CD4-positive, CD25-positive, alpha-beta regulatory T cell (primary cell): ENCODE results near the gene ADAM12. TPM values are rescaled to one million over a fixed set of nuclear protein-coding genes. Genes with fewer than 3 reads are reported as not detected.
A peak's percentile ranks its signal among the peaks of the same experiment; 100 is the strongest.

Source experiments
- ATAC-seq, 2 donors: fragments of 150-1000 bp; cut with Tn5 transposase; one replicate each; pipeline ENCODE4 v1.10.0; 2021; ENCODE audit warnings: low read depth in 2 of 2, moderate number of reproducible peaks in 2 of 2, moderate library complexity in 1 of 2
- DNase-seq, 3 donors: peaks; one replicate each; pipeline versions ENCODE4 v3.0.0 to v3.0.0-alpha.2; 2012 to 2022; ENCODE audit warnings: mixed read lengths in 1 of 3
- H3K27ac ChIP-seq: one replicate; pipeline ENCODE4 v1.7.0; 2013; ENCODE audit warnings: mild to moderate bottlenecking, low read length; ENCODE audit not compliant: insufficient read depth, poor library complexity, severe bottlenecking
- H3K27me3 ChIP-seq: one replicate; pipeline ENCODE4 v1.7.0; 2013; ENCODE audit warnings: low read length; ENCODE audit not compliant: control insufficient read depth, insufficient read depth
- H3K36me3 ChIP-seq: one replicate; pipeline ENCODE4 v1.7.0; 2013; ENCODE audit warnings: mild to moderate bottlenecking, low read length, moderate library complexity; ENCODE audit not compliant: control insufficient read depth, insufficient read depth
- H3K4me1 ChIP-seq: 2 replicates; pipeline ENCODE4 v1.7.0; 2013; ENCODE audit warnings: mild to moderate bottlenecking, low read length; ENCODE audit not compliant: insufficient read depth, control insufficient read depth, poor library complexity, severe bottlenecking
- H3K4me3 ChIP-seq: one replicate; pipeline ENCODE4 v1.7.0; 2013; ENCODE audit warnings: low read depth, mild to moderate bottlenecking, low read length, moderate library complexity
- H3K9me3 ChIP-seq, 2 experiments: 1 replicate in 1 of 2; 2 replicates in 1 of 2; pipeline ENCODE4 v1.7.0; 2013; ENCODE audit warnings: low read length in 2 of 2, mild to moderate bottlenecking in 1 of 2, moderate library complexity in 1 of 2; ENCODE audit not compliant: control insufficient read depth in 2 of 2
- H3K27ac Mint-ChIP-seq, 3 donors: one replicate each; pipeline ENCODE4 v1.8.0; 2020 to 2022; ENCODE audit warnings: mild to moderate bottlenecking in 3 of 3, mixed read lengths in 3 of 3, moderate library complexity in 2 of 3
- H3K27me3 Mint-ChIP-seq: one replicate; pipeline ENCODE4 v1.8.0; 2022; ENCODE audit warnings: mild to moderate bottlenecking, mixed read lengths
- H3K36me3 Mint-ChIP-seq: one replicate; pipeline ENCODE4 v1.8.0; 2020; ENCODE audit warnings: mixed read lengths
- H3K4me1 Mint-ChIP-seq, 4 donors: one replicate each; pipeline ENCODE4 v1.8.0; 2020 to 2022; ENCODE audit warnings: mixed read lengths in 4 of 4, mild to moderate bottlenecking in 1 of 4
- H3K4me3 Mint-ChIP-seq, 4 donors: one replicate each; pipeline ENCODE4 v1.8.0; 2020 to 2022; ENCODE audit warnings: mild to moderate bottlenecking in 4 of 4, mixed read lengths in 4 of 4, moderate library complexity in 3 of 4
- H3K9me3 Mint-ChIP-seq, 7 donors: one replicate each; pipeline ENCODE4 v1.8.0; 2020 to 2022; ENCODE audit warnings: mixed read lengths in 7 of 7, mild to moderate bottlenecking in 3 of 7, moderate library complexity in 2 of 7
- polyA plus RNA-seq, 4 donors: library from polyadenylated mRNA; unstranded; fragments of 300-500 nt; fragmentation: Illumina TruSeq; gene quantifications; one replicate each; pipeline ENCODE4 v1.2.3, GENCODE V29; 2021
- total RNA-seq: library from RNA; stranded (reverse); gene quantifications from one replicate; pipeline ENCODE4 v1.2.3, GENCODE V29; 2022

The ADAM12 gene
- total and polyA plus RNA-seq, 5 donors from 2014 or later, result 1.3 to 3.8 (median 1.9) TPM

DNA sequence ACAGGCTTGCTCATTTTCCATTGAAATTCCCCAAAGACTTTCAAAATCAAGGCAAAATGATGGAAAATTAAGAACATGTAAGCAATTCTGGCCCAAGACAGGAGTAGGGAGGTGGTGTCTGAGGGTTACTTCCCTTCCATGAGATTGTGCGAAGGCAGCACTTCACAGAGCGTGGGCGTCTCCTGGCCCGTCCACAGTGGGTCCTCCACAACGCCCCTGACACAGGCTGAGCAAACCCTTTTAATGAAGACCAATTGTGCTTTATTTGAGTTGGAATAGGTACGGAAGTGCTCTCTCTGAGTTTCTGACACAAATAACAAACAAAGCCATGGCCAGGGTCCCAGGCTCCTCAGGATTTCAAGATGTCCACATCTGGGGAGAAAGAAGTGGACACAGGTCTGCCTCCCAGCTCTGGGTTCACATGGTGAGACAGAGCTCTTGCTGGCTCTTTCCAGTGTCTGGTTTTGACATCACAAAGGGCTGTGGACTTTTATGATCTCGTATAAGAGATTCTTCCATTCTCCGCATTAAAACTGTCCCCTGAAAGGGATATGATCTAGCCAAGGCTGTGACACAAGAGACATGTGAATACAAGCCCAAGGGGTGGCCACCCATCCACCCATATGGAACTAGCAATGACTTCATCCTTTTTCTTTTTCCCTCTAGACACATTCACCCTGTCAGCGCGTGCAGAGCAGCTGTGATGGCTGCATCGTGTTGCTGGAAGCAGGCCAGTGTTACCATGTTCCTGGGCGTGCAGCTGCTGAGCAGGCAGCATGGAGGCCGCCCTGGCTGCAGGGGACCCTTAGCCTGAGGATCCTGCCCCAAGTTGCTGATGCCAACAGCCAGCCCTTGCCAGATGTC lies 145.6 kb downstream of the ADAM12 start:
- no peak overlapping the region for H3K4me3 ChIP-seq
- H3K27me3 Mint-ChIP-seq, result peaks cover 4% of the 10 kb centered on the region
- H3K4me3 Mint-ChIP-seq, result no peak overlapping the region
- H3K27ac ChIP-seq, result no peak overlapping the region
- H3K27me3 ChIP-seq, result no peaks in the 10 kb centered on the region
- no peaks in the 10 kb centered on the region for H3K36me3 ChIP-seq
- H3K9me3 Mint-ChIP-seq, result no peaks in the 10 kb centered on the region
- no peaks in the 10 kb centered on the region for H3K4me1 Mint-ChIP-seq
- H3K4me1 ChIP-seq, result no peaks in the 10 kb centered on the region
- DNase-seq, result no peak
- no peak overlapping the region for H3K27ac Mint-ChIP-seq
- no peaks in the 10 kb centered on the region for H3K36me3 Mint-ChIP-seq
- no peak for ATAC-seq
- H3K9me3 ChIP-seq, result no peaks in the 10 kb centered on the region

DNA sequence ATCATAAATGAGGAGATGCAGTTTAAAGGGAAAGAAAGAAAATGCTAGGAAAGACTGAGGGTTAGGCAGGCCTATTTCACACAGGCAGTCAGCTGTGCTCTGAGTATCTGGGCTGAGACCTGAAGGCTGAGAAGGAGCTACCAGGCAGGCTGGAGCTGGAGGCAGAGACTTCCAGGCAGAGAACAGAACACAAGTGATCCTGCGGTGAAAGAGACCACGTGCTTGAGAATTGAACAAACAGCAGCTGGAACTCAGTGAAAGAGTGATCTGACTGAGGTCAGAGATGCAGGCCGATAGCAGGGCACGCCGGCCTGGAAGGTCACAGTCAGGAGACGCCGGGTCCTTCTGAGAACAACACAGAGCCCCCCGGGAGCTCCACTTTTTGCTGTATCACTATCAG lies 147.8 kb downstream of the ADAM12 start:
- H3K4me3 Mint-ChIP-seq, result no peak overlapping the region
- peaks cover 4 to 7% of the 10 kb centered on the region in 2 experiments for H3K9me3 ChIP-seq
- H3K27me3 ChIP-seq, result no peaks in the 10 kb centered on the region
- H3K9me3 Mint-ChIP-seq, result peaks cover 0 to 4% (median 0%) of the 10 kb centered on the region in 7 donors
- H3K36me3 Mint-ChIP-seq, result no peaks in the 10 kb centered on the region
- H3K4me1 Mint-ChIP-seq, result no peaks in the 10 kb centered on the region
- peaks cover 4% of the 10 kb centered on the region for H3K27me3 Mint-ChIP-seq
- no peak overlapping the region for H3K27ac ChIP-seq
- no peaks in the 10 kb centered on the region for H3K4me1 ChIP-seq
- ATAC-seq (no peak), DNase-seq (no peak)
- no peak overlapping the region for H3K27ac Mint-ChIP-seq
- no peaks in the 10 kb centered on the region for H3K36me3 ChIP-seq
- H3K4me3 ChIP-seq, result no peak overlapping the region

DNA sequence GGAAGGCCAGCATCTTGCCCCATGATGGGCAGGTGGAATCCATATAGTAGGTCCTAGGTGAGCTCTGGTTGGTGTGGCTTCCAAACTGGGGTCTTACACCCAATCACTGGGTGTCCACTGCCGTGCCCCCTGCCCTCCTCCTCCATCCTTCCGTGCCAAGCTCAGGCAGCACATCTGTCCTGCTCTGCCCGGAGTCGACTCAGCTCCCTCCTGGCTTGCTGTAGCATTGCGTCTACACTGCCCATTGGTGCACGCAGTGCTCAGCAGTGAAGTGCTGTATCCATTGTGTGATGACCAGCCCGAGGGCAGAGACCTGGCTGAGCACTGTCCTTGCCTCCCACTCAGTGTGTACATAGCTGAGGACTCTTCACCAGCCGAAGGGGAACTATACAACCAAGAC lies 148.4 kb downstream of the ADAM12 start:
- Mint-ChIP-seq H3K27ac (no peak overlapping the region), H3K4me1 (no peaks in the 10 kb centered on the region), H3K36me3 (no peaks in the 10 kb centered on the region), H3K9me3 (peaks cover 0 to 4% (median 0%) of the 10 kb centered on the region in 7 donors), H3K27me3 (peaks cover 4% of the 10 kb centered on the region), H3K4me3 (no peak overlapping the region)
- H3K27me3 ChIP-seq, result no peaks in the 10 kb centered on the region
- H3K9me3 ChIP-seq, result peaks cover 4 to 7% of the 10 kb centered on the region in 2 experiments
- H3K27ac ChIP-seq, result no peak overlapping the region
- no peak for DNase-seq
- no peaks in the 10 kb centered on the region for H3K36me3 ChIP-seq
- no peak for ATAC-seq
- H3K4me1 ChIP-seq, result no peaks in the 10 kb centered on the region
- no peak overlapping the region for H3K4me3 ChIP-seq

DNA sequence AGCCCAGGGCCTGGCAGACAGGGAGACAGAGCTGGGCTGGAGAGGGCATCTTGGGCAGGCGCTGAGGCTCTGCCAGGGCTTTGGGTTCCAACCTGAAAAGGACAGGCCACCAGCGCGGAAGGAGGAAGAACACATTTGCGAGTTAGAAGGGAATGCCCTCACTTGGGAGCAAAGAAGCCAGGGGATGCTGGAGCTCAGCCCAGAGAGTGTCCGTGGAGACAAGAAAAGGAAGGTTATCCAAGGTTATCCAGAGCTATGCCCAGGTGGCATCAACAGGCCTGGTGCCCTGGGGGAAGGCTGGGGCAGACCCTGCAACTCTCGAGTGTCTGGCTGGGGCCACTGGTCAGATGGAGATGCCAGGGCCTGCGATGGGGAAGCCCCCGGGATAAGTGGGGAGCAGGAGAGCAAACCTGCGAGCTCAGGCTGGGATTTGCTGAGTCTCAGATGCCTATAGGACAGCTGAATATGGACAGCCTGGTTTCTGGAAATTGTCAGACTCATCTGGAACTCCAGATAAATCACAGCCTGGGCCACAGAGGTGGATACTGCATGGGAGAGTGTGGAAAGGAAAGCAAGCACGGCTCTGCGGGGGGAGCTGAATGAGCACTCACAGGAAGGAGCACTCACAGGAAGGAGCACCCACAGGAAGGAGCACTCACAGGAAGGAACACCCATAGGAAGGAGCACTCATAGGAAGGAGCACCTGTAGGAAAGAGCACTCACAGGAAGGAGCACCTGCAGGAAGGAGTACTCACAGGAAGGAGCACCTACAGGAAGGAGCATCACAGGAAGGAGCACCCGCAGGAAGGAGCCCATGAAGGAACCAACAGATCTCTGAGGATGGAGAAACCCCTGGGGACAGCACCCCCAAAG lies 152.1 kb downstream of the ADAM12 start:
- Mint-ChIP-seq H3K36me3 (no peaks in the 10 kb centered on the region), H3K27ac (peak overlapping the region in 1 of 3 donors; percentile 36), H3K4me3 (no peak overlapping the region), H3K4me1 (no peaks in the 10 kb centered on the region), H3K27me3 (peaks cover 8% of the 10 kb centered on the region), H3K9me3 (peaks cover 0 to 4% (median 2%) of the 10 kb centered on the region in 7 donors)
- no peaks in the 10 kb centered on the region for H3K36me3 ChIP-seq
- H3K4me1 ChIP-seq, result no peaks in the 10 kb centered on the region
- H3K4me3 ChIP-seq, result no peak overlapping the region
- H3K27me3 ChIP-seq, result no peaks in the 10 kb centered on the region
- no peak for DNase-seq
- H3K9me3 ChIP-seq, result peaks cover 4 to 7% of the 10 kb centered on the region in 2 experiments
- H3K27ac ChIP-seq, result no peak overlapping the region
- ATAC-seq, result no peak

DNA sequence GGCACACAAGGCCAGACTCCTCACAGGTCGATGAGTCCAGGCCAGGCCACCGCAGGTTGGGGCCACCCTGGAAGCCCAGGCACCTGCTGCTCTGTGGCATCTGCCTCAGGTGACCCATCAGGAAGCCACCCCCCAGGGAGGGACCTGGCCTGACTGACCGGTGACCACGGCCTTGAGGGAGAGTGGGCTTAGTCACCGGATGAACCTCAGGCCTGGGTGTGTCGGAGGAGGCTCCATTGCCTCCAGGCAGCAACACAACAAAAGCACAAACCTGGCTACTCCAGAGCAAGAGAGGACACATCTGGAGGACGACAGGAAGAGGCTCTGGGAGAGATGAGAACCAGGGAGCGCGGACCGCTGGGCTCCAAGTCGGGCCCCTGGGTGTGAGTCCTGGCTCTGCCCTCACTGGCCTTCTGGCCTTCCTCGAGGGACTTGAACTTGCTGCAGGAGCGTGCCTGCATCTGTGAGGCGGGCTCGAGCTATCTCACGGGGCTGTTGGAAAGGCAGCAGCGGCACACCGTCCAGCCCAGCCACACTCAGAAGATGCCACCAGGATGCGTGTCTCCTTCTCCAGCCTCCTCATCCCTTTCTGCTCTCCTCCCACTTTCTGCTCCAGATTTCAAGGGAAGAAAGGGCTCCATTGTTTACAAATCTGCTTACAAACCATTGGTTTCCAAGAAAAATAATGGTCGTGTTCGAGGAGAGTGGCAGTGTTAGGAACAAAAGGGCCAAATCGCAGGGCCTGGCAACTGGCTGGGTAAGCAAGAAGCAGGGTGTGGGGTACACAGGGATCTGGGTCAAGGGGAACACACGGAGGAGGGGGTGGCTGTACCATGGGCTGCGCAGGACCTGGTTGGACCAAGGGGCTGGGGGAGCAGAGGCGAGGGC lies 152.9 kb downstream of the ADAM12 start:
- DNase-seq, result no peak
- H3K27ac ChIP-seq, result no peak overlapping the region
- H3K36me3 ChIP-seq, result no peaks in the 10 kb centered on the region
- H3K4me1 ChIP-seq, result no peaks in the 10 kb centered on the region
- no peaks in the 10 kb centered on the region for H3K27me3 ChIP-seq
- H3K4me3 ChIP-seq, result no peak overlapping the region
- H3K4me3 Mint-ChIP-seq, result no peak overlapping the region
- peaks cover 0 to 4% (median 2%) of the 10 kb centered on the region in 7 donors for H3K9me3 Mint-ChIP-seq
- H3K27ac Mint-ChIP-seq, result no peak overlapping the region
- peaks cover 8% of the 10 kb centered on the region for H3K27me3 Mint-ChIP-seq
- no peaks in the 10 kb centered on the region for H3K4me1 Mint-ChIP-seq
- no peaks in the 10 kb centered on the region for H3K36me3 Mint-ChIP-seq
- ATAC-seq, result no peak
- peaks cover 4 to 7% of the 10 kb centered on the region in 2 experiments for H3K9me3 ChIP-seq

DNA sequence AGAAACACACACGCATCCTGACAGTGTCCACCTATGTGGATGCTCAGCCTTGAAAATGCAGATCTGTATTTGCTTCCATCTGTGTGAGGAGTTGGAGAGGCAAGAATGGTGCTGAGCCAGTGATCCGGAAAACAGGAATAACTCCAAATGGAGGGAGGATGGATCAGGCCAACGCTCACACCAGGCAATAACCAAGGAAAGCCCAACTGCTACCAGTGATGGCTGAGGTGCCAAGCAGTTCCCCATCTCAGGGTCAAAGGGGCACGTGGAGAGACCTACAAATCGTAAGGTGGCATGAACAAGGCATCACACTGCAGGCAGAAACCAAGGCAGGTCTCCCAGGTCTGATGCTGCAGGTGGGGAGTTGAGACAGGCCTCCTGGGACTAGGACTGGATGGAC lies 153.6 kb downstream of the ADAM12 start:
- Mint-ChIP-seq H3K27ac (no peak overlapping the region), H3K4me1 (no peaks in the 10 kb centered on the region), H3K27me3 (peaks cover 4% of the 10 kb centered on the region), H3K36me3 (no peaks in the 10 kb centered on the region), H3K4me3 (no peak overlapping the region), H3K9me3 (peaks cover 0 to 4% (median 2%) of the 10 kb centered on the region in 7 donors)
- no peaks in the 10 kb centered on the region for H3K27me3 ChIP-seq
- no peak overlapping the region for H3K4me3 ChIP-seq
- H3K36me3 ChIP-seq, result no peaks in the 10 kb centered on the region
- no peak overlapping the region for H3K27ac ChIP-seq
- no peak for DNase-seq
- ATAC-seq, result no peak
- peaks cover 4 to 7% of the 10 kb centered on the region in 2 experiments for H3K9me3 ChIP-seq
- H3K4me1 ChIP-seq, result no peaks in the 10 kb centered on the region
